ENCODE results near the gene TRNT1.

TRNT1 gene

GRCh38 chr3:3157484-3157883, 30.7 kb downstream of the TRNT1 start:
- no peak overlapping the region for H3K4me2 ChIP-seq
- H3K36me3 ChIP-seq, result peaks cover 89 to 100% (median 99%) of the 10 kb centered on the region in 11 experiments
- H3K9me3 ChIP-seq (replicated peaks in 1 of 11), result peaks cover 0 to 12% (median 0%) of the 10 kb centered on the region in 11 experiments; a peak in 6 of 22 replicates
- no peaks in the 10 kb centered on the region for H3K27me3 ChIP-seq
- H3K4me3 ChIP-seq, result no peak overlapping the region
- H4K20me1 ChIP-seq, result peaks cover 0 to 57% (median 17%) of the 10 kb centered on the region in 11 experiments; a peak in 13 of 22 replicates
- TF ChIP-seq Cebpa-rat (IDR thresholded peaks at IDR 0.05), result no peak
- H3K9ac ChIP-seq, result no peak overlapping the region
- H3K4me1 ChIP-seq, result no peaks in the 10 kb centered on the region
- no peak overlapping the region for H3K27ac ChIP-seq

DNA sequence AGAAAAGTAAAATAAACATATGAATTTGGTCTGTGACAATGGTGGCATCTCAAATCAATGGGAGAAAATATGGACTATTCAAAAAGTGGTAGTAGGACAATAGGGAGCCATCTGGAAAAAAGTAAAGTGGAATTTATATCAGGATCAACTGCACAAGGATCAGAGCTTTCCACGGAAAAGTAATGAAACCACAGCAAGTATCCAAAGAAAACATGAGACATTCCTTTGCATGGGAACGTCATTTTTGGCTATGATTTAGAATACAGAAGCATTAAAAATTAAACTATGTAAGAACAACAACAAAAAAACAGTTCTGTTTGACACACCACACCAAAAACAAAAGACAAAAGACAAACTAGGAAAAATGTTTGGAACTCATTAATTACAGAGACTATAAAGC, 34.1 kb downstream of the TRNT1 start:
- Histone ChIP-seq H4K20me1 (peaks cover 0 to 46% (median 9%) of the 10 kb centered on the region in 11 experiments; a peak in 10 of 22 replicates), H3K9ac (no peak overlapping the region), H3K4me2 (no peak overlapping the region), H3K4me3 (no peak overlapping the region), H3K36me3 (peaks cover 90 to 100% (median 99%) of the 10 kb centered on the region in 11 experiments), H3K27ac (no peak overlapping the region), H3K27me3 (no peaks in the 10 kb centered on the region), H3K9me3 (replicated peaks in 1 of 11) (peaks cover 12 to 22% (median 18%) of the 10 kb centered on the region in 11 experiments), H3K4me1 (no peaks in the 10 kb centered on the region)
- no peak for TF ChIP-seq Cebpa-rat (IDR thresholded peaks at IDR 0.05)

GRCh38 chr3:3165241-3165640, 38.5 kb downstream of the TRNT1 start:
- TF ChIP-seq Cebpa-rat (IDR thresholded peaks at IDR 0.05), result no peak
- Histone ChIP-seq H3K9me3 (replicated peaks in 1 of 11) (peaks cover 0 to 30% (median 24%) of the 10 kb centered on the region in 11 experiments; a peak in 19 of 22 replicates), H4K20me1 (peaks cover 0 to 26% (median 0%) of the 10 kb centered on the region in 11 experiments; a peak in 4 of 22 replicates), H3K9ac (no peak overlapping the region), H3K4me2 (no peak overlapping the region), H3K27ac (no peak overlapping the region), H3K27me3 (no peaks in the 10 kb centered on the region), H3K4me1 (no peaks in the 10 kb centered on the region), H3K4me3 (no peak overlapping the region), H3K36me3 (peaks cover 89 to 100% (median 97%) of the 10 kb centered on the region in 11 experiments)

GRCh38 chr3:3165650-3166049, 38.9 kb downstream of the TRNT1 start:
- no peaks in the 10 kb centered on the region for H3K4me1 ChIP-seq
- peaks cover 89 to 100% (median 97%) of the 10 kb centered on the region in 11 experiments for H3K36me3 ChIP-seq
- H3K9ac ChIP-seq, result no peak overlapping the region
- H3K4me3 ChIP-seq, result no peak overlapping the region; a peak in 1 of 20 replicates
- peaks cover 0 to 30% (median 24%) of the 10 kb centered on the region in 11 experiments; a peak in 19 of 22 replicates for H3K9me3 ChIP-seq (replicated peaks in 1 of 11)
- TF ChIP-seq Cebpa-rat (IDR thresholded peaks at IDR 0.05), result no peak
- H4K20me1 ChIP-seq, result peaks cover 0 to 22% (median 0%) of the 10 kb centered on the region in 11 experiments; a peak in 4 of 22 replicates
- H3K27ac ChIP-seq, result no peak overlapping the region
- H3K4me2 ChIP-seq, result no peak overlapping the region
- no peaks in the 10 kb centered on the region for H3K27me3 ChIP-seq

GRCh38 chr3:3170998-3171397, 44.3 kb downstream of the TRNT1 start:
- H3K9ac ChIP-seq, result peak overlapping the region in 1 of 11 experiments; percentile 79; a peak in 2 of 22 replicates
- H3K27ac ChIP-seq, result peak overlapping the region in 6 of 11 experiments; percentile 84 to 92 (median 91); a peak in 5 of 22 replicates
- TF ChIP-seq Cebpa-rat (IDR thresholded peaks at IDR 0.05), result no peak
- peaks cover 37 to 46% (median 41%) of the 10 kb centered on the region in 10 experiments for H3K4me1 ChIP-seq
- H3K9me3 ChIP-seq (replicated peaks in 1 of 11), result peaks cover 0 to 11% (median 6%) of the 10 kb centered on the region in 11 experiments; a peak in 19 of 22 replicates
- no peaks in the 10 kb centered on the region for H3K27me3 ChIP-seq
- peaks cover 0 to 5% (median 0%) of the 10 kb centered on the region in 11 experiments; a peak in 3 of 22 replicates for H4K20me1 ChIP-seq
- peak overlapping the region in 3 of 11 experiments; percentile 86 to 94 (median 87); a peak in 4 of 22 replicates for H3K4me2 ChIP-seq
- peaks cover 62 to 92% (median 74%) of the 10 kb centered on the region in 11 experiments for H3K36me3 ChIP-seq
- H3K4me3 ChIP-seq, result no peak overlapping the region

- Histone ChIP-seq H3K9me3 (replicated peaks in 1 of 11) (no peaks in the 10 kb centered on the region), H3K27me3 (no peaks in the 10 kb centered on the region), H3K4me2 (peak overlapping the region; percentile 80 to 94 (median 87)), H3K9ac (peak overlapping the region; percentile 72 to 81 (median 79)), H3K36me3 (peaks cover 46 to 82% (median 62%) of the 10 kb centered on the region in 11 experiments), H3K4me3 (peak overlapping the region; percentile 44 to 67 (median 55)), H3K4me1 (peaks cover 51 to 62% (median 57%) of the 10 kb centered on the region in 10 experiments), H3K27ac (peak overlapping the region; percentile 78 to 92 (median 90)), H4K20me1 (peaks cover 0 to 22% (median 0%) of the 10 kb centered on the region in 11 experiments; a peak in 4 of 22 replicates)
- TF ChIP-seq Cebpa-rat (IDR thresholded peaks at IDR 0.05), result no peak
These were observed 45.9 kb downstream of the TRNT1 start for GRCh38 chr3:3172627-3173026.

- no peaks in the 10 kb centered on the region for H3K27me3 ChIP-seq
- H3K9me3 ChIP-seq (replicated peaks in 1 of 11), result no peaks in the 10 kb centered on the region
- peak overlapping the region; percentile 82 to 98 (median 92) for H3K4me2 ChIP-seq
- no peak for TF ChIP-seq Cebpa-rat (IDR thresholded peaks at IDR 0.05)
- H3K4me3 ChIP-seq, result peak overlapping the region; percentile 80 to 98 (median 92)
- peak overlapping the region; percentile 87 to 96 (median 92) for H3K9ac ChIP-seq
- H3K27ac ChIP-seq, result peak overlapping the region in 8 of 11 experiments; percentile 58 to 94 (median 88); a peak in 14 of 22 replicates
- H3K4me1 ChIP-seq, result peaks cover 55 to 75% (median 62%) of the 10 kb centered on the region in 10 experiments
- peaks cover 0 to 39% (median 6%) of the 10 kb centered on the region in 11 experiments; a peak in 7 of 22 replicates for H4K20me1 ChIP-seq
- peaks cover 8 to 31% (median 16%) of the 10 kb centered on the region in 11 experiments for H3K36me3 ChIP-seq
These were observed 51.2 kb downstream of the TRNT1 start for GRCh38 chr3:3177861-3178497.

DNA sequence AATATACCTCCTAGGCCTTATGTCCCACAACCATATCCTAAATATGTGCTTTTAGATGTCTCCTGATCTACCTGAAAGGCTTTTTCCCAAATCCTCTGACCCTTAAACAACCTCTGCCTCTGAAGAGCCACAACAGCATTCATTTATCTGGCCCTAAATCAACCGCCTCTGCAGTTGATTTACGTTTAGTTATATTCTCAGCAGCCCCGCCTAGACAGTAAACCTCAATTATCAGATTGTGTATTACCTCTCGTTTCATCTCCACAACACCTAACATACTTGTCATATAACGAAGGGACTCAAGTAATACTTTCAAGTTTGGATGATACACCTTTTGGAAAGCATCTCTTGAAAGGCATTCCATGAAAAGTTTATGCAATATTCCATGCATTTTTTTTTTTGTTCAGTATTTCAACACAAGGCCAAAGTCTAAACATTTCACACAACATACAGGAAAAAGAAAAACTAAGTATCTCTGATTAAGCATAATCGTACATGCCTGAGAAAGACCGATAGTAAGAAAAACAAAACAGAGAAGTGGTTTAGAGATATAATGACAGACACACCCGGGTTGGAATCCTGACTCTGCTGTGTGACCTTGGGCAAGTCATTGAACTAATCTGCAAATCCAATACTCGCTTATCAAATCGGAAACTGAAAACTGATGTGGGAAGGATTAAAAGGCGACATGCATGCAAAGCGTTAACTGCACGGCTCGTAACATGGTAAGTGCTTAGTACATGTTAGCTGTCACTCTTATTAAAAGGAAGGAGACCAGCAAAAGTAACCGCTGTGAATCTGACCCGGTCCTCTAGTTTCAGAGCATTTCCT, 52.0 kb downstream of the TRNT1 start:
- H3K4me2 ChIP-seq, result peak overlapping the region; percentile 82 to 98 (median 92)
- H3K36me3 ChIP-seq, result peaks cover 8 to 29% (median 16%) of the 10 kb centered on the region in 11 experiments
- peaks cover 49 to 71% (median 58%) of the 10 kb centered on the region in 10 experiments for H3K4me1 ChIP-seq
- H3K9ac ChIP-seq, result peak overlapping the region; percentile 87 to 96 (median 92)
- H3K27me3 ChIP-seq, result no peaks in the 10 kb centered on the region
- no peak for TF ChIP-seq Cebpa-rat (IDR thresholded peaks at IDR 0.05)
- H3K27ac ChIP-seq, result peak overlapping the region; percentile 76 to 95 (median 89)
- H3K4me3 ChIP-seq, result peak overlapping the region; percentile 80 to 98 (median 92)
- peaks cover 0 to 39% (median 6%) of the 10 kb centered on the region in 11 experiments; a peak in 7 of 22 replicates for H4K20me1 ChIP-seq
- H3K9me3 ChIP-seq (replicated peaks in 1 of 11), result no peaks in the 10 kb centered on the region

Data from BLaER1 treated with 17β-estradiol and CSF1 and Interleukin-3, amounts not matched to agents 10 nM and 100 nM (cell line).